HepG2 (cell line): ENCODE data around the gene SLC2A6. TPM values are rescaled to one million over a fixed set of nuclear protein-coding genes. Genes with fewer than 3 reads are reported as not detected.
A peak's percentile ranks its signal among the peaks of the same experiment; 100 is the strongest.

Experiments
- ARNTL ChIP-seq: sonication (generic); formaldehyde crosslinking; IDR thresholded peaks from 2 replicates; pipeline ENCODE4 v1.4.0; 2020; ENCODE audit warnings: mild to moderate bottlenecking, missing genetic modification reagents
- BCL6 ChIP-seq: IDR thresholded peaks from 2 replicates; pipeline ENCODE4 v1.6.1; 2016; ENCODE audit warnings: missing genetic modification reagents, missing compliant biosample characterization
- CREM ChIP-seq, 2 experiments: sonication (generic) in 1 of 2; formaldehyde crosslinking in 1 of 2; IDR thresholded peaks; 2 replicates each; pipeline versions ENCODE4 v1.4.0 to v1.6.1; 2016 to 2020; ENCODE audit warnings: antibody characterized with exemption in 1 of 2, mild to moderate bottlenecking in 1 of 2, missing genetic modification reagents in 1 of 2
- IRF1 ChIP-seq: sonication (generic); formaldehyde crosslinking; IDR thresholded peaks from 2 replicates; pipeline ENCODE4 v1.4.0; 2020; ENCODE audit warnings: low read depth, mild to moderate bottlenecking, missing genetic modification reagents
- MAFG ChIP-seq: sonication (generic); formaldehyde crosslinking; IDR thresholded peaks from 2 replicates; pipeline ENCODE4 v1.5.1; 2020; ENCODE audit warnings: mild to moderate bottlenecking, missing genetic modification reagents
- RARG ChIP-seq: sonication (generic); formaldehyde crosslinking; IDR thresholded peaks from 2 replicates; pipeline ENCODE4 v1.4.0; 2020; ENCODE audit warnings: low read depth, mild to moderate bottlenecking, missing genetic modification reagents
- SALL1 ChIP-seq: sonication (generic); formaldehyde crosslinking; IDR thresholded peaks from 2 replicates; pipeline ENCODE4 v1.8.0; 2022; ENCODE audit warnings: mild to moderate bottlenecking, missing genetic modification reagents
- SOX5 ChIP-seq: IDR thresholded peaks from 2 replicates; pipeline ENCODE4 v1.6.1; 2016; ENCODE audit warnings: borderline replicate concordance
- ZBTB21 ChIP-seq: sonication (generic); formaldehyde crosslinking; IDR thresholded peaks from 2 replicates; pipeline ENCODE4 v1.4.0; 2020; ENCODE audit warnings: missing genetic modification reagents
- ZHX2 ChIP-seq, 2 experiments: sonication (generic) in 1 of 2; formaldehyde crosslinking in 1 of 2; IDR thresholded peaks; 2 replicates each; pipeline versions ENCODE4 v1.6.1 to v1.9.0; 2014 to 2022; ENCODE audit warnings: antibody characterized with exemption in 1 of 2, borderline replicate concordance in 1 of 2, inconsistent platforms in 1 of 2, low read depth in 1 of 2, missing genetic modification reagents in 1 of 2
- ZMYM4 ChIP-seq: sonication (generic); formaldehyde crosslinking; IDR thresholded peaks from 2 replicates; pipeline ENCODE4 v1.8.1; 2023; ENCODE audit warnings: mild to moderate bottlenecking, missing genetic modification reagents
- ZNF232 ChIP-seq: sonication (generic); formaldehyde crosslinking; IDR thresholded peaks from 2 replicates; pipeline ENCODE4 v1.4.0; 2020; ENCODE audit warnings: missing genetic modification reagents, borderline replicate concordance
- ZNF564 ChIP-seq: sonication (generic); formaldehyde crosslinking; IDR thresholded peaks from 2 replicates; pipeline ENCODE4 v1.8.1; 2023; ENCODE audit warnings: mild to moderate bottlenecking, missing genetic modification reagents
- ZNF589 ChIP-seq: sonication (generic); formaldehyde crosslinking; conservative IDR thresholded peaks from 2 replicates; pipeline ENCODE4 v1.8.0; 2022; ENCODE audit warnings: mild to moderate bottlenecking, moderate library complexity, missing genetic modification reagents
- ZSCAN20 ChIP-seq: sonication (generic); formaldehyde crosslinking; IDR thresholded peaks from 2 replicates; pipeline ENCODE4 v1.4.0; 2020; ENCODE audit warnings: missing genetic modification reagents, mild to moderate bottlenecking, borderline replicate concordance
- polyA plus RNA-seq, 8 experiments: library from polyadenylated mRNA; depleted of rRNA in 3 of 8; stranded (reverse) in 7 of 8; unstranded in 1 of 8; fragments of >200 nt; fragmentation: Illumina TruSeq in 4 of 8; extraction: Trizol in 4 of 8; gene quantifications; 2 replicates each; pipeline versions ENCODE4 v1.2.1 to v1.2.3, GENCODE V29; 2011 to 2016; ENCODE audit warnings: low read depth in 4 of 8, missing spikeins in 1 of 8, mixed read lengths in 1 of 8; ENCODE audit not compliant: insufficient read depth in 1 of 8
- total RNA-seq, 5 experiments: library from RNA; depleted of rRNA; stranded (reverse); fragments of >200 nt; fragmentation: Illumina TruSeq; extraction: Trizol; gene quantifications; 2 replicates each; pipeline ENCODE4 v1.2.3, GENCODE V29; 2016; ENCODE audit warnings: low read depth in 1 of 5
- TF ChIP-seq, protein P1 (sequence below): sonication (generic); formaldehyde crosslinking; IDR thresholded peaks from 2 replicates; pipeline ENCODE4 v1.4.0; 2020; ENCODE audit warnings: mild to moderate bottlenecking, missing genetic modification reagents
- TF ChIP-seq, protein P2 (sequence below): IDR thresholded peaks from 2 replicates; pipeline ENCODE4 v1.6.1; 2018; ENCODE audit warnings: missing genetic modification reagents, mild to moderate bottlenecking, missing compliant biosample characterization

The SLC2A6 gene
- total and polyA plus RNA-seq, 2 of the 13 experiments (the other 11 are each of a cell fraction or from before 2014, with no cell fraction given): 4.1 to 15.0 TPM

DNA sequence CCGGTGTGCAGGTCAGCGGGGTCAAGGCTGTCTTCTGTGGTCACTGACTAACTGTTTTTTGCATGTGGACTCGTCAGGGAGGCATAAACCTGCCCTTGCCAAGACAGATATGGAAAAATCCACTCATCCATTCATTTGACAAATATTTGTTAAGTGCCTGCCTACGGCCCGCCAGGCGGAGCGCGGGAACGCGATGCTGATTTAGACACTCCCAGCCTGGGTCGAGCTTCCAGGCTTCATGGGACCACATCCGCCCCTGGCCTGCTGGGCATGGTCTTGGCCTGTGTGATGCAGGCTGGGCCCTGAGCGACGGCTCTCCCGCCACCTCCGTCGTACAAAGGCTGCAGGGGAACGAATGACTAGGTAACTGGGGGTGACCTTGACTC lies 27.7 kb upstream of the SLC2A6 start (continued):
- no peak for TF ChIP-seq ZHX2 (IDR thresholded peaks at IDR 0.05; ENCODE audit: low read depth)
- peak; percentile 82; the same call in 1 of the 2 replicates for TF ChIP-seq ZHX2 (CRISPR knock-in tag; IDR thresholded peaks at IDR 0.05; ENCODE audit: borderline replicate concordance)
- no peak for TF ChIP-seq IRF1
- TF ChIP-seq, protein P1, sequence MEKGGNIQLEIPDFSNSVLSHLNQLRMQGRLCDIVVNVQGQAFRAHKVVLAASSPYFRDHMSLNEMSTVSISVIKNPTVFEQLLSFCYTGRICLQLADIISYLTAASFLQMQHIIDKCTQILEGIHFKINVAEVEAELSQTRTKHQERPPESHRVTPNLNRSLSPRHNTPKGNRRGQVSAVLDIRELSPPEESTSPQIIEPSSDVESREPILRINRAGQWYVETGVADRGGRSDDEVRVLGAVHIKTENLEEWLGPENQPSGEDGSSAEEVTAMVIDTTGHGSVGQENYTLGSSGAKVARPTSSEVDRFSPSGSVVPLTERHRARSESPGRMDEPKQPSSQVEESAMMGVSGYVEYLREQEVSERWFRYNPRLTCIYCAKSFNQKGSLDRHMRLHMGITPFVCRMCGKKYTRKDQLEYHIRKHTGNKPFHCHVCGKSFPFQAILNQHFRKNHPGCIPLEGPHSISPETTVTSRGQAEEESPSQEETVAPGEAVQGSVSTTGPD (CRISPR knock-in tag): no peak; the same call in 1 of the 2 replicates
- TF ChIP-seq ARNTL: peak; percentile 80; the same call in 1 of the 2 replicates
- TF ChIP-seq ZMYM4 (CRISPR knock-in tag): peak; percentile 79
- TF ChIP-seq SOX5: peak; percentile 72; the same call in 1 of the 2 replicates
- TF ChIP-seq ZNF564 (CRISPR knock-in tag): peak; percentile 81; the same call in 1 of the 2 replicates
- peak; percentile 94 for TF ChIP-seq SALL1 (CRISPR knock-in tag)
- TF ChIP-seq ZSCAN20 (CRISPR knock-in tag): peak; percentile 81; the same call in 1 of the 2 replicates
- TF ChIP-seq ZNF589: no peak
- TF ChIP-seq BCL6 (CRISPR knock-in tag): peak; percentile 69
- TF ChIP-seq ZNF232 (CRISPR knock-in tag): peak; percentile 92; the same call in 1 of the 2 replicates
- no peak for TF ChIP-seq RARG (CRISPR knock-in tag)
- no peak for TF ChIP-seq ZBTB21 (CRISPR knock-in tag)
- TF ChIP-seq, protein P2, sequence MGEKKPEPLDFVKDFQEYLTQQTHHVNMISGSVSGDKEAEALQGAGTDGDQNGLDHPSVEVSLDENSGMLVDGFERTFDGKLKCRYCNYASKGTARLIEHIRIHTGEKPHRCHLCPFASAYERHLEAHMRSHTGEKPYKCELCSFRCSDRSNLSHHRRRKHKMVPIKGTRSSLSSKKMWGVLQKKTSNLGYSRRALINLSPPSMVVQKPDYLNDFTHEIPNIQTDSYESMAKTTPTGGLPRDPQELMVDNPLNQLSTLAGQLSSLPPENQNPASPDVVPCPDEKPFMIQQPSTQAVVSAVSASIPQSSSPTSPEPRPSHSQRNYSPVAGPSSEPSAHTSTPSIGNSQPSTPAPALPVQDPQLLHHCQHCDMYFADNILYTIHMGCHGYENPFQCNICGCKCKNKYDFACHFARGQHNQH (CRISPR knock-in tag): peak; percentile 71
- peak; percentile 21; the same call in 1 of the 2 replicates for TF ChIP-seq CREM (IDR thresholded peaks at IDR 0.05)
- no peak for TF ChIP-seq CREM (CRISPR knock-in tag; IDR thresholded peaks at IDR 0.05)
- no peak for TF ChIP-seq MAFG
